Hepatocyte (in vitro differentiated cells): Measurements from ENCODE around the gene MARCHF3. TPM values are rescaled to one million over a fixed set of nuclear protein-coding genes. Genes with fewer than 3 reads are reported as not detected.

ENCODE experiments used
- DNase-seq: peaks from one replicate; pipeline ENCODE4 v3.0.0-alpha.2; 2016; ENCODE audit warnings: low spot score
- H2AFZ ChIP-seq: fragments of 200-600 bp; sonication (generic); 2 replicates; pipeline ENCODE4 v1.6.0; 2016; ENCODE audit warnings: antibody characterized with exemption, mild to moderate bottlenecking
- H3K27ac ChIP-seq: fragments of 200-600 bp; sonication (generic); 2 replicates; pipeline ENCODE4 v1.5.1; 2016; ENCODE audit warnings: mild to moderate bottlenecking
- H3K27me3 ChIP-seq: fragments of 200-600 bp; sonication (generic); 2 replicates; pipeline ENCODE4 v1.6.1; 2016
- H3K36me3 ChIP-seq: fragments of 200-600 bp; sonication (generic); replicated peaks from 2 replicates; pipeline ENCODE4 v1.5.1; 2016; ENCODE audit warnings: low read depth; ENCODE audit not compliant: insufficient read depth
- H3K4me1 ChIP-seq: fragments of 200-600 bp; sonication (generic); 2 replicates; pipeline ENCODE4 v1.5.1; 2016; ENCODE audit warnings: mild to moderate bottlenecking, moderate library complexity; ENCODE audit not compliant: insufficient read depth
- H3K4me2 ChIP-seq: fragments of 200-600 bp; sonication (generic); 2 replicates; pipeline ENCODE4 v1.6.0; 2016
- H3K4me3 ChIP-seq: fragments of 200-600 bp; sonication (generic); 2 replicates; pipeline ENCODE4 v1.5.1; 2016; ENCODE audit warnings: mild to moderate bottlenecking
- H3K79me2 ChIP-seq: fragments of 200-600 bp; sonication (generic); 2 replicates; pipeline ENCODE4 v1.6.0; 2017; ENCODE audit warnings: mild to moderate bottlenecking
- H3K9me2 ChIP-seq: fragments of 200-600 bp; sonication (generic); replicated peaks from 2 replicates; pipeline ENCODE4 v1.6.0; 2017; ENCODE audit warnings: mild to moderate bottlenecking; ENCODE audit not compliant: insufficient read depth
- H3K9me3 ChIP-seq: fragments of 200-600 bp; sonication (generic); 2 replicates; pipeline ENCODE4 v1.5.1; 2016; ENCODE audit warnings: low read depth, mild to moderate bottlenecking
- H4K20me1 ChIP-seq: fragments of 200-600 bp; sonication (generic); 2 replicates; pipeline ENCODE4 v1.6.0; 2016; ENCODE audit warnings: mild to moderate bottlenecking; ENCODE audit not compliant: insufficient read depth, poor library complexity, severe bottlenecking
- EZH2 ChIP-seq: fragments of 200-600 bp; sonication (generic); IDR thresholded peaks from 2 replicates; pipeline ENCODE4 v1.6.1; 2016; ENCODE audit warnings: antibody characterized with exemption, mild to moderate bottlenecking, borderline replicate concordance
- EZH2phosphoT487 ChIP-seq: fragments of 200-600 bp; sonication (generic); IDR thresholded peaks from one replicate; pipeline ENCODE4 v1.6.1; 2018; ENCODE audit warnings: antibody characterized with exemption, mild to moderate bottlenecking, low read depth, moderate library complexity; ENCODE audit not compliant: unreplicated experiment, severe bottlenecking
- WGBS: methylation state at CpG from one replicate; pipeline ENCODE4 v1.1.6; 2016; ENCODE audit warnings: low lambda C conversion rate; ENCODE audit errors: missing lambda C conversion rate; 5-methylcytosine and 5-hydroxymethylcytosine counted together
- polyA plus RNA-seq: library from polyadenylated mRNA; unstranded; fragments of >200 nt; fragmentation: Nextera tagmentation; extraction: Ambion mirVana; gene quantifications from 2 replicates; pipeline ENCODE4 v1.2.1, GENCODE V29; 2016
- total RNA-seq: library from RNA; depleted of rRNA; stranded (reverse); fragments of >200 nt; gene quantifications from 2 replicates; pipeline ENCODE4 v1.2.3, GENCODE V29; 2014
- TF ChIP-seq, protein P1 (sequence below): fragments of 200-600 bp; sonication (generic); IDR thresholded peaks from 2 replicates; pipeline ENCODE4 v1.5.1; 2016; ENCODE audit warnings: antibody characterized with exemption, mild to moderate bottlenecking; ENCODE audit not compliant: poor library complexity

Gene MARCHF3
- total and polyA plus RNA-seq, 2 experiments from 2014 or later, result 9.4 to 20.4 TPM

DNA sequence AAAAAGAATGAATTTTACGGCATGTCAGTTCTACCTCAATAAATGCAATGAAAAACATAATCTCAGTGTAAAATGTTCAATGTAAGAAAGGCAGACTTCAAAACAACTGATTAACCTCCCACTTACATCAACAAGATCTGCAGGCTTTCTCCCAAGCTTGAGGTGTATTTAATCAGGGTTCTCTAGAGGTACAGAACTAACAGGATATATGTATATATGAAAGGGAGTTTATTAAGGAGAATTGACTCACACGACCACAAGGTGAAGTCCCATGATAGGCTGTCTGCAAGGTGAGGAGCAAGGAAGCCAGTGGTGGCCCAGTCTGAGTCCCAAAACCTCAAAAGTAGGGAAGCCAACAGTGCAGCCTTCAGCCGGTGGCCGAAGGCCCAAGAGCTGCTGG, 35.9 kb downstream of the MARCHF3 start:
- Histone ChIP-seq H3K27me3 (no peaks in the 10 kb centered on the region), H3K4me2 (no peak overlapping the region), H3K4me1 (no peaks in the 10 kb centered on the region), H3K4me3 (no peak overlapping the region), H3K27ac (no peak overlapping the region), H4K20me1 (no peaks in the 10 kb centered on the region), H3K36me3 (no peaks in the 10 kb centered on the region), H3K79me2 (no peaks in the 10 kb centered on the region), H3K9me3 (no peaks in the 10 kb centered on the region), H3K9me2 (no peaks in the 10 kb centered on the region), H2AFZ (no peak overlapping the region)
- TF ChIP-seq, protein P1, sequence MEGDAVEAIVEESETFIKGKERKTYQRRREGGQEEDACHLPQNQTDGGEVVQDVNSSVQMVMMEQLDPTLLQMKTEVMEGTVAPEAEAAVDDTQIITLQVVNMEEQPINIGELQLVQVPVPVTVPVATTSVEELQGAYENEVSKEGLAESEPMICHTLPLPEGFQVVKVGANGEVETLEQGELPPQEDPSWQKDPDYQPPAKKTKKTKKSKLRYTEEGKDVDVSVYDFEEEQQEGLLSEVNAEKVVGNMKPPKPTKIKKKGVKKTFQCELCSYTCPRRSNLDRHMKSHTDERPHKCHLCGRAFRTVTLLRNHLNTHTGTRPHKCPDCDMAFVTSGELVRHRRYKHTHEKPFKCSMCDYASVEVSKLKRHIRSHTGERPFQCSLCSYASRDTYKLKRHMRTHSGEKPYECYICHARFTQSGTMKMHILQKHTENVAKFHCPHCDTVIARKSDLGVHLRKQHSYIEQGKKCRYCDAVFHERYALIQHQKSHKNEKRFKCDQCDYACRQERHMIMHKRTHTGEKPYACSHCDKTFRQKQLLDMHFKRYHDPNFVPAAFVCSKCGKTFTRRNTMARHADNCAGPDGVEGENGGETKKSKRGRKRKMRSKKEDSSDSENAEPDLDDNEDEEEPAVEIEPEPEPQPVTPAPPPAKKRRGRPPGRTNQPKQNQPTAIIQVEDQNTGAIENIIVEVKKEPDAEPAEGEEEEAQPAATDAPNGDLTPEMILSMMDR, result no peak
- TF ChIP-seq EZH2 (no peak), EZH2phosphoT487 (no peak)
- 91% methylated on average over 4 of the region's 4 CpGs for WGBS
- no peak for DNase-seq

DNA sequence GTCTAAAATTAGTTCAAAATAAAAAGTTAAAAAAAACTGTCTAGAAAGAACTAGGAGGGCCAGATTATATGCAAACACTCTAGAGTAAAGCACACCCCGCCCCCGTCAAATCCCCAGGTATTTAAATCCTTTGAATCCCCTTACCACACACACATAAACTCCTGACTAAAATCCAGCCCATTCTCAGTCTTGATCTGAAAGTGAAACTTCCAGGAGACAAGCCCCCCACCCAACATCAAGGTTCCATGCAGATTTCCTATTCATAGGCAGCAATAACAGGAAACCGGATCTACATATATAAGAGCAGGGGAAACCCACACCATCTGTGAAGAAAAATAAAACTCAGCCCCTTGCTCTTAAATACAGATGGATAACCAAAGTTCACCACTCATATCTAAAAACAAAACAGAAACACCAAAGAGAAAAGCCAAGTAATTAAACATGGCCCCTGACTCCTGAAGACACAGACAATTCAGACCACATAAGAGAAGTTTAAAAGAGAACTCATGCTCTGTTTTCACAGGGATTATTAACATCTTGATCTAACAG, 42.3 kb downstream of the MARCHF3 start:
- no peak overlapping the region for H3K27ac ChIP-seq
- H3K27me3 ChIP-seq, result no peaks in the 10 kb centered on the region
- no peak overlapping the region for H3K4me3 ChIP-seq
- no peaks in the 10 kb centered on the region for H3K36me3 ChIP-seq
- 79% methylated on average over 3 of the region's 3 CpGs for WGBS
- H3K79me2 ChIP-seq, result no peaks in the 10 kb centered on the region
- no peaks in the 10 kb centered on the region for H3K4me1 ChIP-seq
- no peaks in the 10 kb centered on the region for H3K9me3 ChIP-seq
- TF ChIP-seq, protein P1, result no peak
- TF ChIP-seq EZH2phosphoT487 (no peak), EZH2 (no peak)
- no peak overlapping the region for H2AFZ ChIP-seq
- H3K4me2 ChIP-seq, result no peak overlapping the region
- DNase-seq, result no peak
- H4K20me1 ChIP-seq, result no peaks in the 10 kb centered on the region
- H3K9me2 ChIP-seq, result no peaks in the 10 kb centered on the region

DNA sequence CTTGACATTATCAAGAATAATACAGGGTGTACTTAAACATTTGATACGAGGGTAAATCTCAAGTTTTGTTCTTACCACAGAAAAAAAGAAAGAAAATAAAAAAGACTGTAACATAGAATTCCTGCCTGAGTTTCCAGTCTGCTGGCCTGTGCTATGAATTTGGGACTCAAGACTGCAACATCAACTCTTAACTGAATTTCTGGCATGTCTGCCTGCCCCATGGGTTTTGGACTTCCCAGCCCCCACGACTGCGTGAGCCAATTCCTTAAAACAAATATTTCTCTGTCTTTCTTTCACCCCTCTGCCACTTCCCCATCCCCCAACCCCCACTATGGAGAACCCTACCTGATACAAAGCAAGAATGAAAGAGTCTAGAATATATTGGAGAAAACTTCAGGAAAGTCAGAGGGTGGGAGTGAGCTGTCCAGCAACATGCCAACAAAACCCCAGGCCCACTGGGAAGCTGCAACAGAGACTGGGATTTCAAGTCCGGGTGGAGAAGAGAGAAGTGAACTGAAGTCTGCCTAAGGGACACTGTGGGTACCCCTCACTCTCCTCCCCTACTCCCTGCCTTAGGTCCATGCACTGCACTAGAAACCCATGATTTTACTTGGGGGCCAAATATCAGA, 43.0 kb downstream of the MARCHF3 start:
- no peaks in the 10 kb centered on the region for H3K79me2 ChIP-seq
- H3K27me3 ChIP-seq, result no peaks in the 10 kb centered on the region
- no peak overlapping the region for H3K4me3 ChIP-seq
- no peaks in the 10 kb centered on the region for H3K9me2 ChIP-seq
- H3K36me3 ChIP-seq, result no peaks in the 10 kb centered on the region
- DNase-seq, result no peak
- TF ChIP-seq, protein P1, result no peak
- TF ChIP-seq EZH2phosphoT487 (no peak), EZH2 (no peak)
- no peak overlapping the region for H3K4me2 ChIP-seq
- no peaks in the 10 kb centered on the region for H3K9me3 ChIP-seq
- no peak overlapping the region for H2AFZ ChIP-seq
- no peaks in the 10 kb centered on the region for H3K4me1 ChIP-seq
- no peaks in the 10 kb centered on the region for H4K20me1 ChIP-seq
- H3K27ac ChIP-seq, result no peak overlapping the region
- 88% methylated on average over 4 of the region's 4 CpGs for WGBS
